GM23338 (cell line): ENCODE results near the gene DHX29. TPM values are rescaled to one million over a fixed set of nuclear protein-coding genes. Genes with fewer than 3 reads are reported as not detected.

ENCODE experiments used
- ATAC-seq: fragments of 200-7000 bp; cut with Tn5 transposase; 3 replicates; pipeline ENCODE4 v1.9.1; 2020
- DNase-seq: peaks from one replicate; pipeline ENCODE4 v3.0.0-alpha.2; 2015; ENCODE audit warnings: low spot score
- H2AFZ ChIP-seq: fragments of 200-600 bp; sonication (generic); 2 replicates; pipeline ENCODE4 v1.8.0; 2016; ENCODE audit warnings: antibody characterized with exemption, mild to moderate bottlenecking, moderate library complexity
- H3F3A ChIP-seq: fragments of 200-600 bp; sonication (generic); replicated peaks from 2 replicates; pipeline ENCODE4 v1.8.0; 2017; ENCODE audit warnings: antibody characterized with exemption, mixed run types, low read depth
- H3K27ac ChIP-seq: fragments of 200-600 bp; sonication (generic); 2 replicates; pipeline ENCODE4 v1.6.1; 2016; ENCODE audit warnings: low read depth
- H3K27me3 ChIP-seq: fragments of 200-600 bp; sonication (generic); 2 replicates; pipeline ENCODE4 v1.8.0; 2016; ENCODE audit warnings: mild to moderate bottlenecking, mixed run types, moderate library complexity; ENCODE audit not compliant: insufficient read depth
- H3K36me3 ChIP-seq: fragments of 200-600 bp; sonication (generic); 2 replicates; pipeline ENCODE4 v1.8.0; 2016; ENCODE audit warnings: mild to moderate bottlenecking; ENCODE audit not compliant: insufficient read depth
- H3K4me1 ChIP-seq: fragments of 200-600 bp; sonication (generic); 2 replicates; pipeline ENCODE4 v1.8.0; 2016; ENCODE audit warnings: mild to moderate bottlenecking, moderate library complexity; ENCODE audit not compliant: insufficient read depth
- H3K4me2 ChIP-seq: fragments of 200-600 bp; sonication (generic); 2 replicates; pipeline ENCODE4 v1.7.1; 2017; ENCODE audit warnings: mixed run types
- H3K4me3 ChIP-seq: fragments of 200-600 bp; sonication (generic); 2 replicates; pipeline ENCODE4 v1.6.1; 2016; ENCODE audit warnings: mixed run types
- H3K79me2 ChIP-seq: fragments of 200-600 bp; sonication (generic); replicated peaks from 2 replicates; pipeline ENCODE4 v1.8.0; 2017; ENCODE audit warnings: mild to moderate bottlenecking; ENCODE audit not compliant: insufficient read depth
- H3K9me2 ChIP-seq: fragments of 200-600 bp; sonication (generic); 2 replicates; pipeline ENCODE4 v1.8.0; 2017; ENCODE audit not compliant: insufficient read depth
- H4K20me1 ChIP-seq: fragments of 200-600 bp; sonication (generic); replicated peaks from 2 replicates; pipeline ENCODE4 v1.8.0; 2017; ENCODE audit warnings: mild to moderate bottlenecking; ENCODE audit not compliant: insufficient read depth
- H3K27ac Mint-ChIP-seq: 2 replicates; pipeline ENCODE4 v1.8.0; 2020; ENCODE audit warnings: inconsistent platforms, mild to moderate bottlenecking, moderate library complexity, mixed read lengths
- H3K27me3 Mint-ChIP-seq: 3 replicates; pipeline ENCODE4 v1.8.0; 2022; ENCODE audit warnings: low read depth, mild to moderate bottlenecking, moderate library complexity, mixed read lengths, inconsistent platforms; ENCODE audit not compliant: insufficient read depth, poor library complexity
- H3K36me3 Mint-ChIP-seq: 3 replicates; pipeline ENCODE4 v1.8.0; 2021; ENCODE audit warnings: low read depth, mild to moderate bottlenecking, inconsistent platforms, moderate library complexity, mixed read lengths
- H3K4me1 Mint-ChIP-seq: 3 replicates; pipeline ENCODE4 v1.8.0; 2020; ENCODE audit warnings: mild to moderate bottlenecking, inconsistent platforms, mixed read lengths
- H3K4me3 Mint-ChIP-seq: 3 replicates; pipeline ENCODE4 v1.8.0; 2021; ENCODE audit warnings: moderate library complexity, mild to moderate bottlenecking, inconsistent platforms, mixed read lengths
- H3K9me3 Mint-ChIP-seq: 3 replicates; pipeline ENCODE4 v1.8.0; 2020; ENCODE audit warnings: moderate library complexity, mild to moderate bottlenecking, inconsistent platforms, mixed read lengths
- EZH2 ChIP-seq: fragments of 200-600 bp; sonication (generic); IDR thresholded peaks from one replicate; pipeline ENCODE4 v1.8.0; 2017; ENCODE audit warnings: antibody characterized with exemption, mild to moderate bottlenecking, low read depth; ENCODE audit not compliant: unreplicated experiment
- EZH2phosphoT487 ChIP-seq: fragments of 200-600 bp; sonication (generic); IDR thresholded peaks from one replicate; pipeline ENCODE4 v1.8.1; 2018; ENCODE audit warnings: antibody characterized with exemption; ENCODE audit not compliant: unreplicated experiment
- JUNB ChIP-seq: IDR thresholded peaks from one replicate; pipeline ENCODE4 v1.6.1; 2016; ENCODE audit warnings: antibody characterized with exemption; ENCODE audit not compliant: unreplicated experiment
- POLR2AphosphoS5 ChIP-seq: IDR thresholded peaks from 2 replicates; pipeline ENCODE4 v1.6.1; 2016; ENCODE audit warnings: antibody characterized with exemption, low read depth
- STAT1 ChIP-seq: IDR thresholded peaks from one replicate; pipeline ENCODE4 v1.6.1; 2016; ENCODE audit warnings: antibody characterized with exemption; ENCODE audit not compliant: unreplicated experiment
- ZNF331 ChIP-seq: fragments of 250-450 bp; sonication (Bioruptor Pico); IDR thresholded peaks from 2 replicates; pipeline ENCODE4 v1.5.0; 2020; ENCODE audit warnings: low read depth, mild to moderate bottlenecking, moderate library complexity
- long read RNA-seq: library from polyadenylated mRNA; unstranded; transcript quantifications from one replicate; pipeline ENCODE4 v2.0.0, GENCODE V29; 2020; ENCODE audit not compliant: unreplicated experiment
- polyA plus RNA-seq: library from polyadenylated mRNA; unstranded; fragments of >200 nt; fragmentation: Nextera tagmentation; extraction: Ambion mirVana; gene quantifications from 2 replicates; pipeline ENCODE4 v1.2.1, GENCODE V29; 2016
- total RNA-seq: library from RNA; depleted of rRNA; stranded (reverse); fragments of >200 nt; shearing (Covaris generic); gene quantifications from 2 replicates; pipeline ENCODE4 v1.2.3, GENCODE V29; 2014; rRNA removed
- TF ChIP-seq, protein P1 (sequence below): IDR thresholded peaks from one replicate; pipeline ENCODE4 v1.6.1; 2018; ENCODE audit warnings: antibody characterized with exemption; ENCODE audit not compliant: unreplicated experiment
- TF ChIP-seq, protein P2 (sequence below): fragments of 250-450 bp; sonication (Bioruptor Pico); IDR thresholded peaks from 2 replicates; pipeline ENCODE4 v1.5.0; 2020; ENCODE audit warnings: mild to moderate bottlenecking, moderate library complexity
- TF ChIP-seq, protein P3 (sequence below): IDR thresholded peaks from 2 replicates; pipeline ENCODE4 v1.6.1; 2016; ENCODE audit warnings: antibody characterized with exemption

Gene DHX29, protein sequence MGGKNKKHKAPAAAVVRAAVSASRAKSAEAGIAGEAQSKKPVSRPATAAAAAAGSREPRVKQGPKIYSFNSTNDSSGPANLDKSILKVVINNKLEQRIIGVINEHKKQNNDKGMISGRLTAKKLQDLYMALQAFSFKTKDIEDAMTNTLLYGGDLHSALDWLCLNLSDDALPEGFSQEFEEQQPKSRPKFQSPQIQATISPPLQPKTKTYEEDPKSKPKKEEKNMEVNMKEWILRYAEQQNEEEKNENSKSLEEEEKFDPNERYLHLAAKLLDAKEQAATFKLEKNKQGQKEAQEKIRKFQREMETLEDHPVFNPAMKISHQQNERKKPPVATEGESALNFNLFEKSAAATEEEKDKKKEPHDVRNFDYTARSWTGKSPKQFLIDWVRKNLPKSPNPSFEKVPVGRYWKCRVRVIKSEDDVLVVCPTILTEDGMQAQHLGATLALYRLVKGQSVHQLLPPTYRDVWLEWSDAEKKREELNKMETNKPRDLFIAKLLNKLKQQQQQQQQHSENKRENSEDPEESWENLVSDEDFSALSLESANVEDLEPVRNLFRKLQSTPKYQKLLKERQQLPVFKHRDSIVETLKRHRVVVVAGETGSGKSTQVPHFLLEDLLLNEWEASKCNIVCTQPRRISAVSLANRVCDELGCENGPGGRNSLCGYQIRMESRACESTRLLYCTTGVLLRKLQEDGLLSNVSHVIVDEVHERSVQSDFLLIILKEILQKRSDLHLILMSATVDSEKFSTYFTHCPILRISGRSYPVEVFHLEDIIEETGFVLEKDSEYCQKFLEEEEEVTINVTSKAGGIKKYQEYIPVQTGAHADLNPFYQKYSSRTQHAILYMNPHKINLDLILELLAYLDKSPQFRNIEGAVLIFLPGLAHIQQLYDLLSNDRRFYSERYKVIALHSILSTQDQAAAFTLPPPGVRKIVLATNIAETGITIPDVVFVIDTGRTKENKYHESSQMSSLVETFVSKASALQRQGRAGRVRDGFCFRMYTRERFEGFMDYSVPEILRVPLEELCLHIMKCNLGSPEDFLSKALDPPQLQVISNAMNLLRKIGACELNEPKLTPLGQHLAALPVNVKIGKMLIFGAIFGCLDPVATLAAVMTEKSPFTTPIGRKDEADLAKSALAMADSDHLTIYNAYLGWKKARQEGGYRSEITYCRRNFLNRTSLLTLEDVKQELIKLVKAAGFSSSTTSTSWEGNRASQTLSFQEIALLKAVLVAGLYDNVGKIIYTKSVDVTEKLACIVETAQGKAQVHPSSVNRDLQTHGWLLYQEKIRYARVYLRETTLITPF (N-terminal part only)
- total RNA-seq = 26.6 and 34.6 TPM in 2 replicates
- 118 and 137 TPM in 2 replicates for polyA plus RNA-seq
- long read RNA-seq, partial matches to known transcripts = 29 of 29 reads
- long read RNA-seq, other reads (novel, unspliced or antisense) = 0 of 29 reads

DNA sequence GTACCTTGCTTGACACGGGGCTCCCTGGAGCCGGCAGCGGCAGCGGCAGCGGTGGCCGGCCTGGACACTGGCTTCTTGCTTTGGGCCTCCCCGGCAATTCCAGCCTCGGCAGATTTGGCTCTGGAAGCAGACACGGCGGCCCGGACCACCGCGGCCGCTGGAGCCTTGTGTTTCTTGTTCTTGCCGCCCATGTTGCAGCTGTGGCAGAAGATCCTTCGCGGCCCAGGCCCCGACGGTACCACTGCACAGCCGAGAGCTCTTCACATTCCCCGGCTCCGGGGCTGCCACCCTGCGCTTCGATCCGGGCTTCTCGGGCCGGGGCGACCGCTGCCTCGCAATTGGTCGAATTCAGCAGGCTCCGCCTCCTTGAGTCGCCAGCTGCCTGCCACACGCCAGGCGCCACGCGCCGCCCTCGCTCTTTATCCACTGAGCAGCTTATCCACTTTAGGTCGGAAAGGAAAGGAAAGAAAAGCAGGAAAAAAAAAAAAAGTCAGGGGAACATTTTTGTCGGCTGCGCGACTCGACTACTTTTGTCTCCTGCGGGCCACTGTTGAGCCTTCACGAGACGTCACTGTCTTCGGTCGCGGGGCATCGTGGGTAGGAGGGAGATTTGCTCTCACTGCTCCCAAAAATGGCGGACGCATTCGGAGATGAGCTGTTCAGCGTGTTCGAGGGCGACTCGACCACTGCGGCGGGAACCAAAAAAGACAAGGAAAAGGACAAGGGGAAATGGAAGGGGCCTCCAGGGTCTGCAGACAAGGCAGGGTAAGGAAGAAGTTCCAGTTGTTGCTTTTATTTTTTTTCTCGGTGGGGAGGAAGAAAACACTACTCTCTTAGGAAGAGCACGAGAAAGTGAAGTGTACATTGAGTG is at the start of gene DHX29, which contains the start of gene MTREX:
DHX29 (minus strand) TSS at position 312 of the 871 bp plus-strand sequence; CDS start at position 191, 121 bp downstream.
MTREX (plus strand) TSS at position 607 of the 871 bp plus-strand sequence; CDS start at position 632, 25 bp downstream.
- Histone ChIP-seq H3K27ac (peak within 1 kb of the TSS; percentile 93), H3K36me3 (no peaks in the 10 kb centered on the region), H4K20me1 (peaks cover 8% of the 10 kb centered on the region), H3F3A (no peaks in the 10 kb centered on the region), H3K27me3 (no peaks in the 10 kb centered on the region), H3K79me2 (peaks cover 92% of the 10 kb centered on the region), H3K4me1 (peaks cover 18% of the 10 kb centered on the region), H3K4me3 (peak within 1 kb of the TSS; percentile 66), H2AFZ (peak within 1 kb of the TSS; percentile 78), H3K4me2 (peak within 1 kb of the TSS; percentile 91), H3K9me2 (no peaks in the 10 kb centered on the region)
- DNase-seq (peak; percentile 94), ATAC-seq (peak; percentile 98)
- H3K9me3 Mint-ChIP-seq = no peaks in the 10 kb centered on the region
- no peak within 1 kb of the TSS for H3K4me3 Mint-ChIP-seq
- no peaks in the 10 kb centered on the region for H3K27me3 Mint-ChIP-seq
- peaks cover 13% of the 10 kb centered on the region; the same call in 2 of the 3 replicates for H3K4me1 Mint-ChIP-seq
- peaks cover 10% of the 10 kb centered on the region; the same call in 2 of the 3 replicates for H3K36me3 Mint-ChIP-seq
- H3K27ac Mint-ChIP-seq = no peak within 1 kb of the TSS
- TF ChIP-seq EZH2 (no peak), EZH2phosphoT487 (no peak), JUNB (no peak), POLR2AphosphoS5 (peak; percentile 74), STAT1 (no peak), ZNF331 (CRISPR knock-in tag) (no peak)
- TF ChIP-seq, protein P1, sequence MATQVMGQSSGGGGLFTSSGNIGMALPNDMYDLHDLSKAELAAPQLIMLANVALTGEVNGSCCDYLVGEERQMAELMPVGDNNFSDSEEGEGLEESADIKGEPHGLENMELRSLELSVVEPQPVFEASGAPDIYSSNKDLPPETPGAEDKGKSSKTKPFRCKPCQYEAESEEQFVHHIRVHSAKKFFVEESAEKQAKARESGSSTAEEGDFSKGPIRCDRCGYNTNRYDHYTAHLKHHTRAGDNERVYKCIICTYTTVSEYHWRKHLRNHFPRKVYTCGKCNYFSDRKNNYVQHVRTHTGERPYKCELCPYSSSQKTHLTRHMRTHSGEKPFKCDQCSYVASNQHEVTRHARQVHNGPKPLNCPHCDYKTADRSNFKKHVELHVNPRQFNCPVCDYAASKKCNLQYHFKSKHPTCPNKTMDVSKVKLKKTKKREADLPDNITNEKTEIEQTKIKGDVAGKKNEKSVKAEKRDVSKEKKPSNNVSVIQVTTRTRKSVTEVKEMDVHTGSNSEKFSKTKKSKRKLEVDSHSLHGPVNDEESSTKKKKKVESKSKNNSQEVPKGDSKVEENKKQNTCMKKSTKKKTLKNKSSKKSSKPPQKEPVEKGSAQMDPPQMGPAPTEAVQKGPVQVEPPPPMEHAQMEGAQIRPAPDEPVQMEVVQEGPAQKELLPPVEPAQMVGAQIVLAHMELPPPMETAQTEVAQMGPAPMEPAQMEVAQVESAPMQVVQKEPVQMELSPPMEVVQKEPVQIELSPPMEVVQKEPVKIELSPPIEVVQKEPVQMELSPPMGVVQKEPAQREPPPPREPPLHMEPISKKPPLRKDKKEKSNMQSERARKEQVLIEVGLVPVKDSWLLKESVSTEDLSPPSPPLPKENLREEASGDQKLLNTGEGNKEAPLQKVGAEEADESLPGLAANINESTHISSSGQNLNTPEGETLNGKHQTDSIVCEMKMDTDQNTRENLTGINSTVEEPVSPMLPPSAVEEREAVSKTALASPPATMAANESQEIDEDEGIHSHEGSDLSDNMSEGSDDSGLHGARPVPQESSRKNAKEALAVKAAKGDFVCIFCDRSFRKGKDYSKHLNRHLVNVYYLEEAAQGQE = no peak
- TF ChIP-seq, protein P2, sequence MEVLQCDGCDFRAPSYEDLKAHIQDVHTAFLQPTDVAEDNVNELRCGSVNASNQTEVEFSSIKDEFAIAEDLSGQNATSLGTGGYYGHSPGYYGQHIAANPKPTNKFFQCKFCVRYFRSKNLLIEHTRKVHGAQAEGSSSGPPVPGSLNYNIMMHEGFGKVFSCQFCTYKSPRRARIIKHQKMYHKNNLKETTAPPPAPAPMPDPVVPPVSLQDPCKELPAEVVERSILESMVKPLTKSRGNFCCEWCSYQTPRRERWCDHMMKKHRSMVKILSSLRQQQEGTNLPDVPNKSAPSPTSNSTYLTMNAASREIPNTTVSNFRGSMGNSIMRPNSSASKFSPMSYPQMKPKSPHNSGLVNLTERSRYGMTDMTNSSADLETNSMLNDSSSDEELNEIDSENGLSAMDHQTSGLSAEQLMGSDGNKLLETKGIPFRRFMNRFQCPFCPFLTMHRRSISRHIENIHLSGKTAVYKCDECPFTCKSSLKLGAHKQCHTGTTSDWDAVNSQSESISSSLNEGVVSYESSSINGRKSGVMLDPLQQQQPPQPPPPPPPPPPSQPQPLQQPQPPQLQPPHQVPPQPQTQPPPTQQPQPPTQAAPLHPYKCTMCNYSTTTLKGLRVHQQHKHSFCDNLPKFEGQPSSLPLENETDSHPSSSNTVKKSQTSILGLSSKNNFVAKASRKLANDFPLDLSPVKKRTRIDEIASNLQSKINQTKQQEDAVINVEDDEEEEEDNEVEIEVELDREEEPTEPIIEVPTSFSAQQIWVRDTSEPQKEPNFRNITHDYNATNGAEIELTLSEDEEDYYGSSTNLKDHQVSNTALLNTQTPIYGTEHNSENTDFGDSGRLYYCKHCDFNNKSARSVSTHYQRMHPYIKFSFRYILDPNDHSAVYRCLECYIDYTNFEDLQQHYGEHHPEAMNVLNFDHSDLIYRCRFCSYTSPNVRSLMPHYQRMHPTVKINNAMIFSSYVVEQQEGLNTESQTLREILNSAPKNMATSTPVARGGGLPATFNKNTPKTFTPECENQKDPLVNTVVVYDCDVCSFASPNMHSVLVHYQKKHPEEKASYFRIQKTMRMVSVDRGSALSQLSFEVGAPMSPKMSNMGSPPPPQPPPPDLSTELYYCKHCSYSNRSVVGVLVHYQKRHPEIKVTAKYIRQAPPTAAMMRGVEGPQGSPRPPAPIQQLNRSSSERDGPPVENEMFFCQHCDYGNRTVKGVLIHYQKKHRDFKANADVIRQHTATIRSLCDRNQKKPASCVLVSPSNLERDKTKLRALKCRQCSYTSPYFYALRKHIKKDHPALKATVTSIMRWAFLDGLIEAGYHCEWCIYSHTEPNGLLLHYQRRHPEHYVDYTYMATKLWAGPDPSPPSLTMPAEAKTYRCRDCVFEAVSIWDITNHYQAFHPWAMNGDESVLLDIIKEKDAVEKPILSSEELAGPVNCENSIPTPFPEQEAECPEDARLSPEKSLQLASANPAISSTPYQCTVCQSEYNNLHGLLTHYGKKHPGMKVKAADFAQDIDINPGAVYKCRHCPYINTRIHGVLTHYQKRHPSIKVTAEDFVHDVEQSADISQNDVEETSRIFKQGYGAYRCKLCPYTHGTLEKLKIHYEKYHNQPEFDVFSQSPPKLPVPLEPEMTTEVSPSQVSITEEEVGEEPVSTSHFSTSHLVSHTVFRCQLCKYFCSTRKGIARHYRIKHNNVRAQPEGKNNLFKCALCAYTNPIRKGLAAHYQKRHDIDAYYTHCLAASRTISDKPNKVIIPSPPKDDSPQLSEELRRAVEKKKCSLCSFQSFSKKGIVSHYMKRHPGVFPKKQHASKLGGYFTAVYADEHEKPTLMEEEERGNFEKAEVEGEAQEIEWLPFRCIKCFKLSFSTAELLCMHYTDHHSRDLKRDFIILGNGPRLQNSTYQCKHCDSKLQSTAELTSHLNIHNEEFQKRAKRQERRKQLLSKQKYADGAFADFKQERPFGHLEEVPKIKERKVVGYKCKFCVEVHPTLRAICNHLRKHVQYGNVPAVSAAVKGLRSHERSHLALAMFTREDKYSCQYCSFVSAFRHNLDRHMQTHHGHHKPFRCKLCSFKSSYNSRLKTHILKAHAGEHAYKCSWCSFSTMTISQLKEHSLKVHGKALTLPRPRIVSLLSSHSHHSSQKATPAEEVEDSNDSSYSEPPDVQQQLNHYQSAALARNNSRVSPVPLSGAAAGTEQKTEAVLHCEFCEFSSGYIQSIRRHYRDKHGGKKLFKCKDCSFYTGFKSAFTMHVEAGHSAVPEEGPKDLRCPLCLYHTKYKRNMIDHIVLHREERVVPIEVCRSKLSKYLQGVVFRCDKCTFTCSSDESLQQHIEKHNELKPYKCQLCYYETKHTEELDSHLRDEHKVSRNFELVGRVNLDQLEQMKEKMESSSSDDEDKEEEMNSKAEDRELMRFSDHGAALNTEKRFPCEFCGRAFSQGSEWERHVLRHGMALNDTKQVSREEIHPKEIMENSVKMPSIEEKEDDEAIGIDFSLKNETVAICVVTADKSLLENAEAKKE = no peak
- TF ChIP-seq, protein P3, sequence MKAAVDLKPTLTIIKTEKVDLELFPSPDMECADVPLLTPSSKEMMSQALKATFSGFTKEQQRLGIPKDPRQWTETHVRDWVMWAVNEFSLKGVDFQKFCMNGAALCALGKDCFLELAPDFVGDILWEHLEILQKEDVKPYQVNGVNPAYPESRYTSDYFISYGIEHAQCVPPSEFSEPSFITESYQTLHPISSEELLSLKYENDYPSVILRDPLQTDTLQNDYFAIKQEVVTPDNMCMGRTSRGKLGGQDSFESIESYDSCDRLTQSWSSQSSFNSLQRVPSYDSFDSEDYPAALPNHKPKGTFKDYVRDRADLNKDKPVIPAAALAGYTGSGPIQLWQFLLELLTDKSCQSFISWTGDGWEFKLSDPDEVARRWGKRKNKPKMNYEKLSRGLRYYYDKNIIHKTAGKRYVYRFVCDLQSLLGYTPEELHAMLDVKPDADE = no peak
